NCI-H2227 (cell line): ENCODE results near the gene PLBD1.

ENCODE experiments used
- DNase-seq: peaks from one replicate; lab custom pipeline; 2025; ENCODE audit not compliant: unreplicated experiment; lab: John Stamatoyannopoulos, UW

PLBD1 gene

DNA sequence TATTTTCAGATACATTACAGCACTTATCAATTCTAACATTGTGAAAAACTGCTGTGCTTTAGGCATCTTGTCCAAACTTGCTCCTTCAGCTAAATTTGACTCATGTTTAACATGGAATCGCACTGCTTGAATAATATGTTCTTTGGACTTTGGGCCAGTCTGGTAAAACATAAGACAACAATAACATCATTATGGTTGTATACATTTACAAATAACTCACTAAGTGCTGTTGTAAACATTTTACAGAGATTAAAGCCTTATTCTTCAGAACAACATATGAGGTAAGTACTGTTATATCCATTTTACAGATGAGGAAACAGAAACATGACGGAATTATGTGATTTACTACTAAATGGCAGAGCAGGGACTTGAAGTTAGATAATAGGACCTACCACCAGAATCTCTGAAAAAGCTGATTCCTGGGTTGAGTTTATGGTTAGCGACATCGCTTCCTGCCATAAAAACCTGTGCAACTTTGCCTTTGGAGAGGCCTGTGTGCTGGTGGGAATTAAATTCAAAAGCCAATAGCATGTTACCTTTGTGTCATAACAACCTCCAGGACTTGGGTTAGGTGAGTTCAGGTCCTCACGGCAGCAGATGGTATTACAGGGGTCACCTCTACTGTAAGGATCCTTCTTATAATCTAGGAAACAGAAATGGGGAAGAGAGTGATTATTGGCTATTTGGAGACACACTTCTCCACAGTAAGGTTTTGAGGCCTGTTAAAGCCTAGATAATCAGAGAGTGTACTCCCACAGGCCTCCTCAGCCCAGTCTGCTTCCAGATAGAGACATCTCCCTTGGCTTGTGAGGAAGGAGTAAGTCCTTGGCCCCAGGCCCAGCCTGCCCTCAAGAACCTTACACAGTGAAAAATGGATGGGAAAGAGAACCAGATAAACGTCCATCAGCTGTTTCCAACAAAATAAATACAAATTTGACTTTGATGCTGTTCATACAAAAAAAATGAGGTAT lies 61.8 kb downstream of the PLBD1 start:
- DNase-seq = no peak

DNA sequence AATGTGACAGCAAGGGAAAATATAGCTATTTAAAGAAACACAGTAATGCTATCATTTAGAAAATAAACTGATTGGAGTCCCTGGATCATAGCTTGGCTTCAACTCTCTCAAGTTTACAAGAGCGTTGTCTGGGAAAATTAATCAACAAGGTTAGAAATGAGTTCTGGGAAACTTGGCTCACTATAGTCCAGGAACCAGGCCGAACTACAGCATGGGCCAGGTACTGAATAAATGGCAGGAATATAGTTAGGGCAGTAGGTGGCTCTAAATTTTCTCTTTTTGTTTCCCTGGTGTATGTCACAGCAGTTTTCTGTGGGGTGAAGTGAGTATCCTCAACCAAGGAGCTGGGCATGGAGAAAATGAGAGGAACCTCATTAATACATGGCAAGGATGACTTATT lies 72.4 kb downstream of the PLBD1 start:
- DNase-seq = no peak

DNA sequence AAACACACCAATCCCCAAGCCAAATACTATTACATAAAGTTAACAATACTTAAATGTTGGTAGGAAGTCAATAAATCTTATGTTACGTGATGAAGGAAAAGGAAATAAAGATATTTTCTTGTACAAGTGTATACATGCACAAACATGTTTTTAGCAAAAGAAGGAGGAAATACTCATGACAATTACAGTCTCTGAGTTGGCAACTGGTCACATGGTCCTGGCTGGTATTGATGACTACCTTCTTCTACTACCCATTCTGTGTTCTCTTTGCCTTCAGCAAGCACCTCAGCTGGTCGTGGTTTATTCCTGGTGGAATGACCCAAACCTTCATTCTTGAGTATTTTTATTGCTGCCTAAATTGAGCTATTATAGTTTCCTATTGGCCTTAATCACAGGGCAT lies 84.8 kb downstream of the PLBD1 start:
- DNase-seq = no peak

DNA sequence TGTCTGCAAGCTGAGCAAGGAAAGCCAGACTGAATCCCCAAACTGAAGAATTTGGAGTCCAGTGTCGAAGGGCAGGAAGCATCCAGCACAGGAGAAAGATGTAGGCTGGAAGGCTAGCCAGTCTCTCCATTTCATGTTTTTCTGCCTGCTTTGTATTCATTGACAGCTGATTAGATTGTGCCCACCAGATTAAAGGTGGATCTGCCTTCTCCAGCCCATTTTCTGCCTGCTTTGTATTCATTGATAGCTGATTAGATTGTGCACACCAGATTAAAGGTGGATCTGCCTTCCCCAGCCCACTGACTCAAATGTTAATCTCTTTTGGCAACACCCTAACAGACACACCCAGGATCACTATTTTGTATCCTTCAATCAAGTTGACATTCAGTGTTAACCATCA lies 85.3 kb downstream of the PLBD1 start:
- DNase-seq = no peak

DNA sequence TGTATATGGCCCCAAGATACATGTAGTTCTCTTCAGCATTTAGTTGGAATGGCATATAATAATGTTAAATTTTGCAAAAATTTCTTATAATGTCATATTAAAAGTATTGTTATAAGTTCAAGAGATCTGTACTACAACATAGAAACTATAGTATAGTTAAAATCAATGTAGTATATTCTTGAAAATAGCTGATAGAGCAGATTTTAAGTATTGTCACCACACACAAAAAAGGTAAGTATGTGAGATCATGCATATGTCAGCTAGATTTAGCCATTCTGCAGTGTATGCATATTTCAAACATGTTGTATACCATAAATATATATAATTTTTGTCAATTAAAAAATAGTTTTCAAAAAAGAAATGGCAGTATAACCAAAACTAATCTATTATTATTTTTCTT lies 86.5 kb downstream of the PLBD1 start:
- no peak for DNase-seq

DNA sequence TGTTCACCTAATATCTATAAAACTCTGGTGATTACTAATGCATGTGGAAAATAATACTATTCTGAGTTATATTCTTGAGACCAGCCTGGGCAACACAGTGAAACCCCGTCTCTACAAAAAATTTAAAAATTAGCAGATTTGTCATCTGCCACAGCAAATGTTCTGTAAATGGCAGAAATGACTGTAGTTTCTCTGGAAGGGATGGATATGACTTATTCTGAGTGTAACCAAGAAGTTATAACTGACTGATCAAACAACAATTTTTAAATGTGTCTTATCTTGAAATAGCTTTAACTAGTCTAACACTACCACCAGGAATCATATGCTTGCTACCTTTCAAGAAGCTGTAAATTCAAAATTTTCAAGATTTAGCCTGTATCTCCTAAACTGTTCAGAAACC lies 88.7 kb downstream of the PLBD1 start:
- DNase-seq = no peak

DNA sequence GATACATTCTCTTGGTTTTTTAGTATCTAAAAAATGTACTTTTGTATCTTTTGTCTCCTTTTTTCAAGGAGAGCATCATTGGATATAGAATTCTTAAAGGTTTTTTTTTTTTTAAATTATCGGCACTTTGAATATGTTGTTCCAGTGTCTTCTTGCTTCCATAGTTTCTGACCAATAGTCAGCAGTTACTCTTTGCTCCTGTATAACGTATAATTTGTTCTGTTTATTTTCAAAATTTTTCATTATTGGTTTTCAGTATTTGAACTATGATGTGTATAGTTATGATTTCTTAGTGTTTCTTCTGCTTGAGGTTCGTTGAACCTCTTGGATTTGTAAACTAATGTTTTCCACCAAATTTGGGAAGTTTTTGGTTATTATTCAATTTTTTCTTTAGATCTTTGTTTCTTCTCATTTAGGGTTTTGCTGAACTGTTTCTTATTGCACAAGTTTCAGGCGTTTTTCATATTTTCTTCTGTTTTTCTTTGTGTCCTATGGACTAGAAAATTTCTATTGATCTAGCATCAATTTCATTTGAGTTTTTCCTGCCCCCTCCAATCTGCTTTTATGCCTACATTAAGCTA lies 93.9 kb downstream of the PLBD1 start:
- DNase-seq = peak; percentile 1

DNA sequence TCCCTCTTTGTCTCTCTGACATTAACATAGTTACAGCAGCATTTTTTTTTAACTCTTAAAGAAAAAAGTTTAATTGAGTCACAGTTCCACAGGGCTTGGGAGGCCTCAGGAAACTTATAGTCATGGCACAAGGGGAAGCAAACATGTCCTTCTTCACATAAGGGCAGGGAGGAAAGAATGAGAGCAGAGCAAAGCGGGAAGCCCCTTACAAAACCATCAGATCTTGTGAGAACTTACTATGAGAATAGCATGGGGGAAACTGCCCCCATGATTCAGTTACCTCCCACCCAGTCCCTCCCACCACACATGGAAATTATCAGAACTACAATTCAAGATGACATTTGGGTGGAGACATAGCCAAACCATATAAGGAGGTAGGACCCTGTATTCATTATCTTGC lies 96.2 kb downstream of the PLBD1 start:
- no peak for DNase-seq

DNA sequence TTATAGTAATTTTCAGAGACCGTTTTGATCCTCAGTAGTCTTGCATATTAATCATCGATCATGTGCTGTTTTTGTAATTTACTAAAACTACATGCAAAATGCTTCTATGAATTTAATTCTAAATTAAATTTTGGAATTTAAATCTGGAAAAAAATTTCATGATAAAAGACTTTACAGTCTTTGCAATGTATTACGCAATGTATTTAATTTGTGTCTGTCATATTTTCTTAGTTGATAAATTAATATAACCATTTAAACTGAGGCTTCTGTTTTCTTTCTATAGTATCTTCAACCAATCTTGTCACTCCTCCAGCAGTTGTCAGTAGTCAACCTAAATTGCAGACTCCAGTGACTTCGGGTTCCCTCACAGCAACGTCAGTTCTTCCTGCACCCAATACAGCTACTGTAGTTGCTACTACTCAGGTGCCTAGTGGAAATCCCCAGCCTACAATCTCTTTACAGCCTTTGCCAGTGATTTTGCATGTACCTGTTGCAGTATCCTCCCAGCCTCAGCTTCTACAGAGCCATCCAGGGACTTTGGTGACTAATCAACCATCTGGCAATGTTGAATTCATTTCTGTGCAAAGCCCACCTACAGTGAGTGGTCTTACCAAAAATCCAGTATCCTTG lies 107.4 kb downstream of the PLBD1 start:
- no peak for DNase-seq

DNA sequence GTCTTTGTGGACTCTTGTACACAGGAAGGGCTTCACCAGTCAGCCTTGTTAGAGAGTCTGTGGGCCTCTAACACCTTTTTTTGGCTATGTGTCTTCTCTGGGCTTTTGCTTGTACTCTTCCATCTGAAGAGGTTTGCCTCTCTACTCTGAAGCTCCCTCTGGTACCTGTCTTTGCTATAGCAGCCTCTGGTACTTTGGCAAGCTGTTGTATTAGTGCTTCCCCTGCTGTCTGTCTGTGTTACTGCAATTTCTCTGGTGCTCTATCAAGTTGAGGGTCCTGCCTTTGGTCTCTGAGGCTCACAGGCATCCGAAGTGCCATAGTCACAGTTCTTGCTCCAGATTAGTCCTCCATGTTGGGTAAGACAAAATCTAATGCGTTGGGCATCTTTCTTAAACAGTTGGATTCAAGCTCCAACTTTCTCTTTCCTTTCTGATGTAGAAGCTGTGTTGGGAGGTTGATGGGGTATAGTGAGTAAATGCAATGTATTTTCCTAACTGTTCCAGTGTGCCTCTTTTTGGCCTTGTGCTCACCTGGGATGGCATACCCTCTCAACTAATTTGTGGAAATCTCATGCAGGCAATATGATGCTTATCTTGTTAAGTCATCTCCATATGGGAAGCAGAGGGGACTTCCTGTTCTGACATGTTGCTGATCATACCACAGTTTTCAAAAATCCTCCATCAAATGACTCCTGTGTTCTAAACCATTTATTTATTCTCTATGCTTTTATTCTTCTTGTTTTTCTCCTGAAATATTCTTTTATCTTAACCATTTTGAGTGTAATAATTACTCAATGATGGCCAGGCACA lies 113.4 kb downstream of the PLBD1 start:
- DNase-seq = peak; percentile 42
